ENCODE data around the gene TMEM236. TPM values are rescaled to one million over a fixed set of nuclear protein-coding genes. Genes with fewer than 3 reads are reported as not detected.

Gene TMEM236
- polyA plus RNA-seq, 1 of the 3 experiments (the other 2 are of a cell fraction): 0.02 TPM

- Histone ChIP-seq H3K4me2 (no peak overlapping the region), H3K27ac (ENCODE audit: low read depth in 2 of 2, low read length in 1 of 2) (no peak overlapping the region), H3K4me1 (ENCODE audit: control insufficient read depth in 1 of 2, insufficient read depth in 2 of 2, low read depth in 1 of 2, low read length in 1 of 2) (no peaks in the 10 kb centered on the region), H3K4me3 (ENCODE audit: low read depth in 2 of 2, low read length in 1 of 2) (no peak overlapping the region), H3F3A (replicated peaks; ENCODE audit: insufficient read depth) (no peaks in the 10 kb centered on the region), H3K27me3 (ENCODE audit: insufficient read depth) (no peaks in the 10 kb centered on the region), H2AFZ (ENCODE audit: low read depth) (no peak overlapping the region), H3K36me3 (replicated peaks in 1 of 2; ENCODE audit: control insufficient read depth in 1 of 2, insufficient read depth in 2 of 2, low read length in 1 of 2) (no peaks in the 10 kb centered on the region), H3K79me2 (ENCODE audit: insufficient read depth) (no peaks in the 10 kb centered on the region), H3K9me3 (no peaks in the 10 kb centered on the region), H4K20me1 (ENCODE audit: insufficient read depth) (no peaks in the 10 kb centered on the region), H3K9ac (no peak overlapping the region), H3K9me2 (no peaks in the 10 kb centered on the region)
- TF ChIP-seq TCF12 (IDR thresholded peaks at IDR 0.05): no peak
- TF ChIP-seq RCOR1 (IDR thresholded peaks at IDR 0.05; ENCODE audit: low read length): no peak
- no peak for TF ChIP-seq PBX3 (IDR thresholded peaks at IDR 0.05)
- no peak for TF ChIP-seq TEAD4 (IDR thresholded peaks at IDR 0.05; ENCODE audit: borderline replicate concordance, insufficient read depth)
- no peak for TF ChIP-seq IRF3 (IDR thresholded peaks at IDR 0.05; ENCODE audit: low read depth, low read length)
- TF ChIP-seq EP300 (IDR thresholded peaks at IDR 0.05; ENCODE audit: borderline replicate concordance in 1 of 2, low read depth in 1 of 2, low read length in 1 of 2): no peak
- TF ChIP-seq USF2 (IDR thresholded peaks at IDR 0.05; ENCODE audit: borderline replicate concordance, low read depth, low read length): no peak
- TF ChIP-seq MEF2A (IDR thresholded peaks at IDR 0.05; ENCODE audit: borderline replicate concordance, low read depth): no peak
- no peak for TF ChIP-seq REST (IDR thresholded peaks at IDR 0.05; ENCODE audit: low read depth, low read length)
- no peak for TF ChIP-seq SIN3A (IDR thresholded peaks at IDR 0.05; ENCODE audit: borderline replicate concordance, low read depth, low read length)
- TF ChIP-seq POLR2AphosphoS5 (IDR thresholded peaks at IDR 0.05; ENCODE audit: low read depth, low read length): no peak
- TF ChIP-seq ZBTB33 (IDR thresholded peaks at IDR 0.05; ENCODE audit: borderline replicate concordance, low read depth): no peak
- TF ChIP-seq NRF1 (IDR thresholded peaks at IDR 0.05; ENCODE audit: low read depth, low read length): no peak
- no peak for TF ChIP-seq GABPA (IDR thresholded peaks at IDR 0.05; ENCODE audit: low read depth)
- no peak for TF ChIP-seq NFIC (IDR thresholded peaks at IDR 0.05; ENCODE audit: borderline replicate concordance)
- no peak for TF ChIP-seq MAX (IDR thresholded peaks at IDR 0.05; ENCODE audit: low read depth)
- TF ChIP-seq FOXJ3 (CRISPR knock-in tag; IDR thresholded peaks at IDR 0.05): no peak
- ChIA-PET POLR2A (no interaction called here), CTCF (no interaction called here)
- DNase-seq: no peak
- WGBS (ENCODE audit: low lambda C conversion rate): 89% methylated on average over 5 of the region's 5 CpGs
Measured at GRCh38 chr10:17768496-17768895, 16.5 kb downstream of the TMEM236 start.

Measured in SK-N-SH (cell line).